PC-3 (cell line): ENCODE data around the gene NRARP.

Source experiments
- EZH2phosphoT487 ChIP-seq: fragments of 300-600 bp; sonication (generic); IDR thresholded peaks from 2 replicates; pipeline ENCODE4 v1.6.1; 2018; ENCODE audit warnings: mild to moderate bottlenecking, antibody characterized with exemption, low read length, borderline replicate concordance
- TF ChIP-seq, protein P1 (sequence below): fragments of 300-600 bp; sonication (generic); conservative IDR thresholded peaks from 2 replicates; pipeline ENCODE4 v1.5.1; 2017; ENCODE audit warnings: antibody characterized with exemption, low read depth, mild to moderate bottlenecking, low read length

DNA sequence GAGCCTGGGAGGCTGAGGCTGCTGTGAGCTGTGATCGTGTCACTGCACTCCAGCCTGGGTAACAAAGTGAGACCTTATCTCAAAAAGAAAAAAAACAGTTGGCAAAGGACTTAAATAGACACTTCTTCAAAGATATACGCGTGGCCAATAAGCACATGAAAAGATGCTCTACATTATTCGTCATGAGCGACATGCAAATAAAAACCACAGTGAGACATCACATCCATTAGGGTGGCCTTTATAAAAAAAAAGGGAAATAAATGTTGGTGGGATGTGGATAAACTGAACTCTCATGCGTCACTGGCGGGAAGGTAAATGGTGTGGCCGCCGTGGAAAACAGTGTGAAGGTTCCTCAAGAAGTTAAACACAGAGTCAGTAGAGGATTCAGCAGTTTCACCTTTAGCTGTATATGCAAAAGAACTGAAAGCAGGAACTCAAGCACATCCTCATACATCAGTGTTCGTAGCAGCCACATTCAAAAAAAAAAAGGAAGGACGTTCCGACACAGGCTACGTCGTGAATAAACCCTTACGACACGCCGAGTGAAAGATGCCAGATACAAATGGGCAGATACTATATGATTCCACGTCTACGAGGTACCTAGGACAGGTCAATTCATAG, 24.5 kb upstream of the NRARP start:
- TF ChIP-seq, protein P1, sequence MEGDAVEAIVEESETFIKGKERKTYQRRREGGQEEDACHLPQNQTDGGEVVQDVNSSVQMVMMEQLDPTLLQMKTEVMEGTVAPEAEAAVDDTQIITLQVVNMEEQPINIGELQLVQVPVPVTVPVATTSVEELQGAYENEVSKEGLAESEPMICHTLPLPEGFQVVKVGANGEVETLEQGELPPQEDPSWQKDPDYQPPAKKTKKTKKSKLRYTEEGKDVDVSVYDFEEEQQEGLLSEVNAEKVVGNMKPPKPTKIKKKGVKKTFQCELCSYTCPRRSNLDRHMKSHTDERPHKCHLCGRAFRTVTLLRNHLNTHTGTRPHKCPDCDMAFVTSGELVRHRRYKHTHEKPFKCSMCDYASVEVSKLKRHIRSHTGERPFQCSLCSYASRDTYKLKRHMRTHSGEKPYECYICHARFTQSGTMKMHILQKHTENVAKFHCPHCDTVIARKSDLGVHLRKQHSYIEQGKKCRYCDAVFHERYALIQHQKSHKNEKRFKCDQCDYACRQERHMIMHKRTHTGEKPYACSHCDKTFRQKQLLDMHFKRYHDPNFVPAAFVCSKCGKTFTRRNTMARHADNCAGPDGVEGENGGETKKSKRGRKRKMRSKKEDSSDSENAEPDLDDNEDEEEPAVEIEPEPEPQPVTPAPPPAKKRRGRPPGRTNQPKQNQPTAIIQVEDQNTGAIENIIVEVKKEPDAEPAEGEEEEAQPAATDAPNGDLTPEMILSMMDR, result no peak
- no peak for TF ChIP-seq EZH2phosphoT487
